HFFc6 (cell line): ENCODE results near the gene PPP2R5C. TPM values are rescaled to one million over a fixed set of nuclear protein-coding genes. Genes with fewer than 3 reads are reported as not detected.

Experiments used
- DNase-seq: peaks from one replicate; pipeline ENCODE4 v3.0.0-alpha.2; 2018
- H3K27ac Mint-ChIP-seq: 2 replicates; pipeline ENCODE4 v1.8.0; 2020; ENCODE audit warnings: mild to moderate bottlenecking, mixed read lengths
- H3K27me3 Mint-ChIP-seq: 2 replicates; pipeline ENCODE4 v1.8.0; 2021; ENCODE audit warnings: mild to moderate bottlenecking, moderate library complexity, mixed read lengths; ENCODE audit not compliant: insufficient read depth
- H3K36me3 Mint-ChIP-seq: 2 replicates; pipeline ENCODE4 v1.8.0; 2021; ENCODE audit warnings: low read depth, mixed read lengths
- H3K4me1 Mint-ChIP-seq: 2 replicates; pipeline ENCODE4 v1.8.0; 2020; ENCODE audit warnings: low read depth, mixed read lengths
- H3K4me3 Mint-ChIP-seq: 2 replicates; pipeline ENCODE4 v1.8.0; 2020; ENCODE audit warnings: mild to moderate bottlenecking, moderate library complexity, mixed read lengths
- H3K9me3 Mint-ChIP-seq: 2 replicates; pipeline ENCODE4 v1.8.0; 2020; ENCODE audit warnings: mild to moderate bottlenecking, mixed read lengths
- CTCF ChIP-seq: fragments of 200-600 bp; sonication (generic); IDR thresholded peaks from 2 replicates; pipeline ENCODE4 v1.5.0; 2021; ENCODE audit warnings: antibody characterized with exemption, mild to moderate bottlenecking
- total RNA-seq, 6 experiments: library from RNA; stranded (reverse); fragmentation: NEBNext Ultra II Directional; extraction: Animal tissue kit (Norgen Biotek cat#: 25700); gene quantifications; 2 replicates in 1 of 6; 3 replicates in 5 of 6; pipeline ENCODE4 v1.2.3, GENCODE V29; 2021

PPP2R5C gene
- total RNA-seq, 6 experiments from 2014 or later = 108 to 128 (median 122) TPM

- TF ChIP-seq CTCF = no peak
- no peak for DNase-seq
- Mint-ChIP-seq H3K36me3 (no peaks in the 10 kb centered on the region), H3K27ac (no peak overlapping the region), H3K27me3 (peaks cover 6% of the 10 kb centered on the region), H3K4me1 (no peaks in the 10 kb centered on the region; the same call in 1 of the 2 replicates), H3K4me3 (no peak overlapping the region), H3K9me3 (no peaks in the 10 kb centered on the region)
These were observed 23.1 kb downstream of the PPP2R5C start for GRCh38 chr14:101784631-101785030.

GRCh38 chr14:101788016-101788635 lies 26.6 kb downstream of the PPP2R5C start:
- H3K9me3 Mint-ChIP-seq = no peaks in the 10 kb centered on the region
- H3K27me3 Mint-ChIP-seq = peaks cover 2% of the 10 kb centered on the region
- no peak overlapping the region for H3K27ac Mint-ChIP-seq
- DNase-seq = no peak
- no peak overlapping the region for H3K4me3 Mint-ChIP-seq
- no peaks in the 10 kb centered on the region for H3K36me3 Mint-ChIP-seq
- TF ChIP-seq CTCF = no peak
- peaks cover 11% of the 10 kb centered on the region for H3K4me1 Mint-ChIP-seq

GRCh38 chr14:101789222-101789621 lies 27.7 kb downstream of the PPP2R5C start:
- no peak overlapping the region for H3K4me3 Mint-ChIP-seq
- peaks cover 5% of the 10 kb centered on the region for H3K9me3 Mint-ChIP-seq
- no peak overlapping the region for H3K27ac Mint-ChIP-seq
- peaks cover 11% of the 10 kb centered on the region for H3K4me1 Mint-ChIP-seq
- DNase-seq = no peak
- no peak for TF ChIP-seq CTCF
- no peaks in the 10 kb centered on the region; the same call in none of the 2 replicates for H3K27me3 Mint-ChIP-seq
- peaks cover 8% of the 10 kb centered on the region for H3K36me3 Mint-ChIP-seq

- H3K9me3 Mint-ChIP-seq = peaks cover 6% of the 10 kb centered on the region
- H3K27ac Mint-ChIP-seq = no peak overlapping the region
- no peak overlapping the region for H3K4me3 Mint-ChIP-seq
- TF ChIP-seq CTCF = no peak
- peaks cover 9% of the 10 kb centered on the region for H3K36me3 Mint-ChIP-seq
- H3K27me3 Mint-ChIP-seq = no peaks in the 10 kb centered on the region; the same call in 1 of the 2 replicates
- no peak for DNase-seq
- H3K4me1 Mint-ChIP-seq = peaks cover 11% of the 10 kb centered on the region
These were observed 28.7 kb downstream of the PPP2R5C start for GRCh38 chr14:101790232-101790631.

- Mint-ChIP-seq H3K4me3 (peak overlapping the region; percentile 50), H3K27ac (no peak overlapping the region), H3K4me1 (peaks cover 11% of the 10 kb centered on the region), H3K9me3 (peaks cover 6% of the 10 kb centered on the region), H3K36me3 (peaks cover 9% of the 10 kb centered on the region), H3K27me3 (no peaks in the 10 kb centered on the region; the same call in 1 of the 2 replicates)
- no peak for DNase-seq
- no peak for TF ChIP-seq CTCF
These were observed 30.5 kb downstream of the PPP2R5C start for GRCh38 chr14:101791919-101792572.
